ENCODE measurements around the gene SOX6. TPM values are rescaled to one million over a fixed set of nuclear protein-coding genes. Genes with fewer than 3 reads are reported as not detected.

Gene SOX6
- total RNA-seq, 2 experiments from 2014 or later: 0.36 TPM; not detected in 1

DNA sequence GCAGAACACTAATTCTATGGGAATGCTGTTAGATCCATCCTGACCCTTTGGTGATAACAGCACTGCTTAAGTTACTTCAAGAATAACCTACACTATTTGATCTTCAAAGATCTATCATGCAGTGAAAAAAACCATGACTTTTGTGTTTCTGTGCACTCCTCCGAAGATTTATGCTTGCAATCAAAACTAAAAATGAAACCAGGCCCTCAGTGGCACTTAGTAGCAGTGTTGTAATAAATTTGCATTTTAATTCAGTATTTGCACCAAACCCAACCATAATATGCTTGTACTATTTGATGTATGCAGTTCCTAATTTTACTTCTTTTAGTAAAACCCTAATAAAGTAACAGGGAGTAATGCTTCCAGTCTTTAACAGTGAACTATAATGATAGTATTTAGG lies 130.7 kb downstream of the SOX6 start:
- CTCF ChIA-PET: no interaction called here
- intact Hi-C loops (cut with micrococcal nuclease): no loop called here
- no peaks in the 10 kb centered on the region for H3K36me3 Mint-ChIP-seq (ENCODE audit: low read depth)
- TF ChIP-seq, protein P1, sequence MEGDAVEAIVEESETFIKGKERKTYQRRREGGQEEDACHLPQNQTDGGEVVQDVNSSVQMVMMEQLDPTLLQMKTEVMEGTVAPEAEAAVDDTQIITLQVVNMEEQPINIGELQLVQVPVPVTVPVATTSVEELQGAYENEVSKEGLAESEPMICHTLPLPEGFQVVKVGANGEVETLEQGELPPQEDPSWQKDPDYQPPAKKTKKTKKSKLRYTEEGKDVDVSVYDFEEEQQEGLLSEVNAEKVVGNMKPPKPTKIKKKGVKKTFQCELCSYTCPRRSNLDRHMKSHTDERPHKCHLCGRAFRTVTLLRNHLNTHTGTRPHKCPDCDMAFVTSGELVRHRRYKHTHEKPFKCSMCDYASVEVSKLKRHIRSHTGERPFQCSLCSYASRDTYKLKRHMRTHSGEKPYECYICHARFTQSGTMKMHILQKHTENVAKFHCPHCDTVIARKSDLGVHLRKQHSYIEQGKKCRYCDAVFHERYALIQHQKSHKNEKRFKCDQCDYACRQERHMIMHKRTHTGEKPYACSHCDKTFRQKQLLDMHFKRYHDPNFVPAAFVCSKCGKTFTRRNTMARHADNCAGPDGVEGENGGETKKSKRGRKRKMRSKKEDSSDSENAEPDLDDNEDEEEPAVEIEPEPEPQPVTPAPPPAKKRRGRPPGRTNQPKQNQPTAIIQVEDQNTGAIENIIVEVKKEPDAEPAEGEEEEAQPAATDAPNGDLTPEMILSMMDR (IDR thresholded peaks at IDR 0.05): no peak
- no peaks in the 10 kb centered on the region for H3K27me3 Mint-ChIP-seq
- peaks cover 4% of the 10 kb centered on the region for H3K9me3 Mint-ChIP-seq
- POLR2A ChIA-PET: no interaction called here
- H3K4me1 Mint-ChIP-seq (ENCODE audit: low read depth): no peaks in the 10 kb centered on the region
- no peak overlapping the region for H3K27ac Mint-ChIP-seq
- DNase-seq (no peak), ATAC-seq (no peak)
- no peak overlapping the region for H3K4me3 Mint-ChIP-seq

DNA sequence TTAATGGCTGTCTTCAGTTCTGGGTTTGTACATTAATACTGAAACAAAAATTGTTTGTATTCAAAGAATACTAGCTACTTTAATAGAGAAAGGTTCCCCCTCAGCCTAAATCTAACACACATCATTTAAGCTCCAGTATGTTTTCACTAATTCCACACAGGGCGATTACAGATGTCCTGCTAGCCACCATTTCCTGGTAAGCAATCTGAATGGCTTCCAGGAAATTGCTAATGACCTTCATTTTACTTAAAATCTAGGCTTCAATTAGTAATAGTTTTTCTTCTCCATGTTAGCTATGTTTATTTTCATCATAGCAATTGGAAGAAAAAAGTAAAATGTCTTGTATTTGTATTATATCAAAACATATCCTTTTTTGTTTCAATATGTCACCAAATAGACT lies 132.8 kb downstream of the SOX6 start:
- intact Hi-C loops (cut with micrococcal nuclease): no loop called here
- POLR2A ChIA-PET: no interaction called here
- TF ChIP-seq, protein P1 (IDR thresholded peaks at IDR 0.05): no peak
- ATAC-seq (no peak), DNase-seq (no peak)
- H3K27ac Mint-ChIP-seq: no peak overlapping the region
- CTCF ChIA-PET: no interaction called here
- no peaks in the 10 kb centered on the region for H3K27me3 Mint-ChIP-seq
- no peaks in the 10 kb centered on the region for H3K36me3 Mint-ChIP-seq (ENCODE audit: low read depth)
- H3K4me1 Mint-ChIP-seq (ENCODE audit: low read depth): no peaks in the 10 kb centered on the region
- no peak overlapping the region for H3K4me3 Mint-ChIP-seq
- H3K9me3 Mint-ChIP-seq: peaks cover 4% of the 10 kb centered on the region

DNA sequence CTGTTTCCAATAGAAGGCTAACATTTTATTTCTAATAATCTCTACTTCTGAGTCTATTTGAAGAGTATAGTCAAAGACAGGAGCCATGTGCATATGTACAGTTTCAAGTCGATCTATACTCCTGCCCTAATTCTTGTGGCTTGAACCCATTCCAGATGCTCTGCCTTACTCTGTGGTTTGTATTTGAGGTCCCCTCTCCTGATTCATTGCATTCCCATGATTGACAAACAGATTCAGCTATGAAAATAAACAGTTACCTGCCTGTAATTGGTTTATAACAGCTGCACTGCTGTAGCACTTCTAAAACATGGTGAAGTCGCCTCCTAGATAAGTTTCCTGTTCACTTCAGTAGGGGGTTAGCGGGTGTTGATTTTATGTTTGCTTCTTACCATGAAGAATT lies 138.7 kb downstream of the SOX6 start:
- intact Hi-C loops (cut with micrococcal nuclease): no loop called here
- ChIA-PET CTCF (no interaction called here), POLR2A (no interaction called here)
- Mint-ChIP-seq H3K27ac (no peak overlapping the region), H3K36me3 (ENCODE audit: low read depth) (no peaks in the 10 kb centered on the region), H3K27me3 (no peaks in the 10 kb centered on the region), H3K4me1 (ENCODE audit: low read depth) (no peaks in the 10 kb centered on the region), H3K9me3 (no peaks in the 10 kb centered on the region), H3K4me3 (no peak overlapping the region)
- DNase-seq (no peak), ATAC-seq (no peak)
- TF ChIP-seq, protein P1 (IDR thresholded peaks at IDR 0.05): no peak

DNA sequence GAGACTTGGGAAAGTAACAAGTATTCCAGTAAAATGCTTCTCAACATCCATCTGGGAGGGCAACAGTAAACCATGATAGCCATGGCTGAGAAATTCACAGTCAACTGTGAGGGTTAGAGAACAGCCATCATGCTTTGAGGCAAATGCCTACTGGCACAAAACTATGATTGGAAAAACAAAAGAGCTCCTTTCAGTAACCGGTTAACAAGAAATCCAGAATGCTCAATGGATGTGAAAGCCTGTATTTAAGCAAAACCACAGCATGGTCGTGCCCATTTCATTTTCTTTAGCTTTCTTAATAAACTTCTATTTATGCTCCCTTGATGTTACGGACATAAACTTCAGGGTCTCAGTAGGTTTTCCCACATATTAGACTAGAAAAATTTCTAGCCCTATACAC lies 139.5 kb downstream of the SOX6 start:
- Mint-ChIP-seq H3K36me3 (ENCODE audit: low read depth) (no peaks in the 10 kb centered on the region), H3K27ac (no peak overlapping the region), H3K27me3 (no peaks in the 10 kb centered on the region), H3K4me3 (no peak overlapping the region), H3K4me1 (ENCODE audit: low read depth) (no peaks in the 10 kb centered on the region), H3K9me3 (no peaks in the 10 kb centered on the region)
- ATAC-seq (no peak), DNase-seq (no peak)
- ChIA-PET POLR2A (no interaction called here), CTCF (no interaction called here)
- TF ChIP-seq, protein P1 (IDR thresholded peaks at IDR 0.05): no peak
- intact Hi-C loops (cut with micrococcal nuclease): no loop called here

DNA sequence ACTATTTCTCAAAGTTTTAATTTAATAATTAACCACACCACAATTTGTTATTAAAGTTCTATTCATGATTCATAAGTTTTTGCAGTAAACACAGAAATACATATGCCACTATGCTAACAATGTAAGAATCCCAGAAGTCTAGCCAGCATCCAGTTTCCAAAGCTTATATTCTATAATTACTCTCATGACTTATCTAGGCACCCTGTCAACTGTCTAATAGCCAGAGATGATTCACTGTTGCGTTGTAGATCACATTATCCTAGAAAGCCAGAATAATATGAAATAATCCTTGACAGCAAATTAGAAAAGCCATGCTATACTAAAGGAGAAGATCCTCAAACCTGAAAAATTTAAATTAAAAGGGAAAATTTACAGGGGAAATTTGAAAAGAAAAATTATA lies 141.0 kb downstream of the SOX6 start:
- Mint-ChIP-seq H3K27me3 (no peaks in the 10 kb centered on the region), H3K4me1 (ENCODE audit: low read depth) (no peaks in the 10 kb centered on the region), H3K4me3 (no peak overlapping the region), H3K9me3 (no peaks in the 10 kb centered on the region), H3K27ac (no peak overlapping the region), H3K36me3 (ENCODE audit: low read depth) (no peaks in the 10 kb centered on the region)
- DNase-seq: no peak
- intact Hi-C loops (cut with micrococcal nuclease): no loop called here
- ATAC-seq: no peak
- TF ChIP-seq, protein P1 (IDR thresholded peaks at IDR 0.05): no peak
- POLR2A ChIA-PET: no interaction called here
- CTCF ChIA-PET: no interaction called here
